ENCODE measurements around the gene SCLT1. TPM values are rescaled to one million over a fixed set of nuclear protein-coding genes. Genes with fewer than 3 reads are reported as not detected.

Gene SCLT1
- polyA plus RNA-seq, 2 of the 4 experiments (the other 2 are of a cell fraction) = 7.4 to 12.1 TPM

DNA sequence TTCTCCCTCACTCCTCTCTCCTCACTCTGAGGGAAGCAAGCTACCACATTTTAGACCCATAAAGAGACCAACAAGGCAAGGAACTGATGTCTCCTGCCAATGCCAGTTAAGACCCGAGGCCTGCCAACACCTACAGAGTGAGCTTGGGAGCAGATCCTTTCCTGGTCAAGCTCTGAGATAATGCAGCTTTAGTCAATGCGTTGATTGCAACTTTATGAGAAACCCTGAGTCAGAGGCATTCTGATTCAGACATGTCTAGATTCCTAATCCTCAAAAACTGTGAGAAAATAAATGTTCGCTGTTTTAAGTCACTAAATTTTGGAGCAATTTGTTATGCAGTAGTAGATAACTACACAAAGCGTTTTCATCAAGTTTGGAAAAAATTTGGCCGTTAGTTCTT is 168.4 kb downstream of the SCLT1 start:
- ChIA-PET POLR2A (no interaction called here), CTCF (no interaction called here)
- TF ChIP-seq RCOR1 (IDR thresholded peaks at IDR 0.05; ENCODE audit: low read depth, low read length) (no peak), RARB (CRISPR knock-in tag; IDR thresholded peaks at IDR 0.05) (no peak), HOXA7 (CRISPR knock-in tag; IDR thresholded peaks at IDR 0.05) (no peak), FOXS1 (CRISPR knock-in tag; IDR thresholded peaks at IDR 0.05) (no peak), HOXB13 (CRISPR knock-in tag; IDR thresholded peaks at IDR 0.05; ENCODE audit: low read depth) (no peak)
- TF ChIP-seq, protein P1, sequence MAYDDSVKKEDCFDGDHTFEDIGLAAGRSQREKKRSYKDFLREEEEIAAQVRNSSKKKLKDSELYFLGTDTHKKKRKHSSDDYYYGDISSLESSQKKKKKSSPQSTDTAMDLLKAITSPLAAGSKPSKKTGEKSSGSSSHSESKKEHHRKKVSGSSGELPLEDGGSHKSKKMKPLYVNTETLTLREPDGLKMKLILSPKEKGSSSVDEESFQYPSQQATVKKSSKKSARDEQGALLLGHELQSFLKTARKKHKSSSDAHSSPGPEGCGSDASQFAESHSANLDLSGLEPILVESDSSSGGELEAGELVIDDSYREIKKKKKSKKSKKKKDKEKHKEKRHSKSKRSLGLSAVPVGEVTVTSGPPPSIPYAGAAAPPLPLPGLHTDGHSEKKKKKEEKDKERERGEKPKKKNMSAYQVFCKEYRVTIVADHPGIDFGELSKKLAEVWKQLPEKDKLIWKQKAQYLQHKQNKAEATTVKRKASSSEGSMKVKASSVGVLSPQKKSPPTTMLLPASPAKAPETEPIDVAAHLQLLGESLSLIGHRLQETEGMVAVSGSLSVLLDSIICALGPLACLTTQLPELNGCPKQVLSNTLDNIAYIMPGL (CRISPR knock-in tag; IDR thresholded peaks at IDR 0.05; ENCODE audit: borderline replicate concordance) = no peak
- TF ChIP-seq, protein P2, sequence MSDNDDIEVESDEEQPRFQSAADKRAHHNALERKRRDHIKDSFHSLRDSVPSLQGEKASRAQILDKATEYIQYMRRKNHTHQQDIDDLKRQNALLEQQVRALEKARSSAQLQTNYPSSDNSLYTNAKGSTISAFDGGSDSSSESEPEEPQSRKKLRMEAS (IDR thresholded peaks at IDR 0.05) = no peak
- TF ChIP-seq, protein P3, sequence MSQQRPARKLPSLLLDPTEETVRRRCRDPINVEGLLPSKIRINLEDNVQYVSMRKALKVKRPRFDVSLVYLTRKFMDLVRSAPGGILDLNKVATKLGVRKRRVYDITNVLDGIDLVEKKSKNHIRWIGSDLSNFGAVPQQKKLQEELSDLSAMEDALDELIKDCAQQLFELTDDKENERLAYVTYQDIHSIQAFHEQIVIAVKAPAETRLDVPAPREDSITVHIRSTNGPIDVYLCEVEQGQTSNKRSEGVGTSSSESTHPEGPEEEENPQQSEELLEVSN (IDR thresholded peaks at IDR 0.05; ENCODE audit: borderline replicate concordance, low read depth) = no peak
- Histone ChIP-seq H3K4me1 (no peaks in the 10 kb centered on the region), H3K4me2 (no peak overlapping the region), H3K4me3 (no peak overlapping the region), H3K27ac (no peak overlapping the region), H3K9me3 (0 out of 3 replicates have a peak, but pooled peaks cover 4% of the 10 kb centered on the region)
- no peak for ATAC-seq
- 83% methylated on average over 5 of the region's 5 CpGs for WGBS (ENCODE audit: missing lambda C conversion rate)
- DNase-seq (ENCODE audit: low read depth in 1 of 2, low spot score in 1 of 2) = no peak
- FAIRE-seq = no peak

DNA sequence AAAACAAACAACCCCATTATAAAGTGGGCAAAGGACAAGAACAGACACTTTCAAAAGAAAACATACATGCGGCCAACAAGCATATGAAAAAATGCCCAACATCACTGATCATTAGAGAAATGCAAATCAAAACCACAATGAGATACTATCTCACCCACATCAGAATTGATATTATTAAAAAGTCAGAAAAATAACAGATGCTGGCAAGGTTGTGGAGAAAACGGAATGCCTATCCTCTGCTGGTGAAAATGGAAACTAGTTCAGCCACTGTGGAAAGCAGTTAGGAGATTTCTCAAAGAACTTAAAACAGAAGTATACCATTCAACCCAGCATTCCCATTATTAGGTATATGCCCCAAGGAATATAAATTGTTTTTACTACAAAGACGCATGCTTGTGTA is 171.4 kb downstream of the SCLT1 start:
- Histone ChIP-seq H3K27ac (no peak overlapping the region), H3K4me1 (no peaks in the 10 kb centered on the region), H3K9me3 (0 out of 3 replicates have a peak, but pooled peaks cover 4% of the 10 kb centered on the region), H3K4me3 (no peak overlapping the region), H3K4me2 (no peak overlapping the region)
- ATAC-seq (no peak), DNase-seq (ENCODE audit: low read depth in 1 of 2, low spot score in 1 of 2) (no peak), FAIRE-seq (no peak)
- 88% methylated on average over 3 of the region's 3 CpGs for WGBS (ENCODE audit: missing lambda C conversion rate)
- ChIA-PET CTCF (no interaction called here), POLR2A (no interaction called here)
- TF ChIP-seq RNF2 (IDR thresholded peaks at IDR 0.05; ENCODE audit: borderline replicate concordance, low read depth) (no peak), CBX8 (IDR thresholded peaks at IDR 0.05) (no peak), ZSCAN20 (CRISPR knock-in tag; IDR thresholded peaks at IDR 0.05) (no peak), SREBF2 (IDR thresholded peaks at IDR 0.05) (no peak), CEBPB (IDR thresholded peaks at IDR 0.05) (no peak), TFCP2L1 (CRISPR knock-in tag; IDR thresholded peaks at IDR 0.05) (no peak), EHMT2 (IDR thresholded peaks at IDR 0.05; ENCODE audit: low read depth) (no peak), ESRRA (IDR thresholded peaks at IDR 0.05; ENCODE audit: borderline replicate concordance, low read length) (no peak), FOXS1 (CRISPR knock-in tag; IDR thresholded peaks at IDR 0.05) (no peak), RAD21 (conservative IDR thresholded peaks at IDR 0.05 in 1 of 2, IDR thresholded peaks at IDR 0.05 in 1 of 2) (no peak), JUNB (IDR thresholded peaks at IDR 0.05) (no peak), BHLHE40 (IDR thresholded peaks at IDR 0.05; ENCODE audit: low read depth, low read length) (no peak)
- TF ChIP-seq, protein P4, sequence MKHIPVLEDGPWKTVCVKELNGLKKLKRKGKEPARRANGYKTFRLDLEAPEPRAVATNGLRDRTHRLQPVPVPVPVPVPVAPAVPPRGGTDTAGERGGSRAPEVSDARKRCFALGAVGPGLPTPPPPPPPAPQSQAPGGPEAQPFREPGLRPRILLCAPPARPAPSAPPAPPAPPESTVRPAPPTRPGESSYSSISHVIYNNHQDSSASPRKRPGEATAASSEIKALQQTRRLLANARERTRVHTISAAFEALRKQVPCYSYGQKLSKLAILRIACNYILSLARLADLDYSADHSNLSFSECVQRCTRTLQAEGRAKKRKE (CRISPR knock-in tag; IDR thresholded peaks at IDR 0.05; ENCODE audit: low read depth) = no peak
- TF ChIP-seq, protein P5, sequence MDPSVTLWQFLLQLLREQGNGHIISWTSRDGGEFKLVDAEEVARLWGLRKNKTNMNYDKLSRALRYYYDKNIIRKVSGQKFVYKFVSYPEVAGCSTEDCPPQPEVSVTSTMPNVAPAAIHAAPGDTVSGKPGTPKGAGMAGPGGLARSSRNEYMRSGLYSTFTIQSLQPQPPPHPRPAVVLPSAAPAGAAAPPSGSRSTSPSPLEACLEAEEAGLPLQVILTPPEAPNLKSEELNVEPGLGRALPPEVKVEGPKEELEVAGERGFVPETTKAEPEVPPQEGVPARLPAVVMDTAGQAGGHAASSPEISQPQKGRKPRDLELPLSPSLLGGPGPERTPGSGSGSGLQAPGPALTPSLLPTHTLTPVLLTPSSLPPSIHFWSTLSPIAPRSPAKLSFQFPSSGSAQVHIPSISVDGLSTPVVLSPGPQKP (IDR thresholded peaks at IDR 0.05; ENCODE audit: low read depth, low read length) = no peak
- TF ChIP-seq, protein P1 (CRISPR knock-in tag; IDR thresholded peaks at IDR 0.05; ENCODE audit: borderline replicate concordance) = no peak

Measured in A549 (cell line).